ENCODE results near the gene ABHD12B. TPM values are rescaled to one million over a fixed set of nuclear protein-coding genes. Genes with fewer than 3 reads are reported as not detected.

ABHD12B gene
- total and polyA plus RNA-seq, 2 donors (not counting 3 experiments of a cell fraction or from before 2014, with no cell fraction given): not detected

DNA sequence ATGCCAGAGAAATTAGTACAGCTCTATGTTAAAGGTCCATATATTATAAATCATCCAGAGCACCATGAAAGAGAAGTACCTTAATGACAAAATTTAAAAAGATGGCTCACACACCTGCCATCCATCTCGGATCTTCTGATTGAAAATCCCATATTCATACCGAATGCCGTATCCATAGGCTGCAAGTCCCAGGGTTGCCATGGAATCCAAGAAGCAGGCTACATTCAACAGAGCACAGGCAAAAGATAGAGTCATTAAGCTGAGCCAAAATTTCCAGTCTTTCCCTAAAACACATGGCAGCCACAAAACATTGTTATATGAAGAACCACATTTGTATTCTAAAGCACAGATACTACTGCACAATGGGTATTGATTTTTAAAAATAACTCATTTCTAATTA, 59.7 kb downstream of the ABHD12B start:
- Histone ChIP-seq H3K27ac (ENCODE audit: insufficient read depth, low read depth, low read length) (no peak overlapping the region), H3K4me2 (ENCODE audit: insufficient read depth, low read length) (no peak overlapping the region), H3K9me1 (replicated peaks; ENCODE audit: control insufficient read depth, extremely low read depth, insufficient read depth, low read length) (no peaks in the 10 kb centered on the region), H3K36me3 (ENCODE audit: control insufficient read depth in 2 of 2, extremely low read depth in 1 of 2, insufficient read depth in 2 of 2, low read length in 2 of 2) (peaks cover 0 to 8% of the 10 kb centered on the region in 2 experiments), H3K4me1 (ENCODE audit: control insufficient read depth, extremely low read depth, insufficient read depth, low read length) (no peaks in the 10 kb centered on the region), H3K27me3 (ENCODE audit: control insufficient read depth in 2 of 2, insufficient read depth in 2 of 2, low read length in 2 of 2) (no peaks in the 10 kb centered on the region), H3K9me3 (replicated peaks; ENCODE audit: control insufficient read depth, insufficient read depth, low read length) (no peaks in the 10 kb centered on the region), H2AFZ (ENCODE audit: low read depth, low read length) (no peak overlapping the region), H4K20me1 (replicated peaks; ENCODE audit: control insufficient read depth, extremely low read depth, insufficient read depth, low read length) (no peaks in the 10 kb centered on the region), H3K4me3 (replicated peaks in 1 of 3; ENCODE audit: insufficient read depth in 1 of 3, low read depth in 1 of 3, low read length in 3 of 3) (no peak overlapping the region), H3K79me2 (ENCODE audit: control insufficient read depth, insufficient read depth, low read length) (no peaks in the 10 kb centered on the region), H3K9ac (replicated peaks; ENCODE audit: extremely low read depth, insufficient read depth, low read length) (no peak overlapping the region)
- FAIRE-seq (no peak), DNase-seq (ENCODE audit: low read depth, low spot score) (no peak)
- ChIA-PET POLR2A (no interaction called here), CTCF (no interaction called here)
- BruUV-seq (replicated peaks): no TSS peak
- intact Hi-C loops (cut with micrococcal nuclease) (no loop called here), dilution Hi-C loops (cut with MboI; ENCODE audit: extremely low pct_ligation_motif_present, low sequenced_read_pairs) (no loop called here)
- no peak for TF ChIP-seq FOS (IDR thresholded peaks at IDR 0.05; ENCODE audit: borderline replicate concordance, insufficient read depth, low read length)

- FAIRE-seq (no peak), DNase-seq (ENCODE audit: low read depth, low spot score) (no peak)
- peaks cover 0 to 8% of the 10 kb centered on the region in 2 experiments for H3K36me3 ChIP-seq (ENCODE audit: control insufficient read depth in 2 of 2, extremely low read depth in 1 of 2, insufficient read depth in 2 of 2, low read length in 2 of 2)
- H3K27ac ChIP-seq (ENCODE audit: insufficient read depth, low read depth, low read length): no peak overlapping the region
- H3K79me2 ChIP-seq (ENCODE audit: control insufficient read depth, insufficient read depth, low read length): no peaks in the 10 kb centered on the region
- no peak overlapping the region for H2AFZ ChIP-seq (ENCODE audit: low read depth, low read length)
- H3K4me3 ChIP-seq (replicated peaks in 1 of 3; ENCODE audit: insufficient read depth in 1 of 3, low read depth in 1 of 3, low read length in 3 of 3): no peak overlapping the region
- no peak for TF ChIP-seq JUN (IDR thresholded peaks at IDR 0.05; ENCODE audit: borderline replicate concordance, insufficient read depth, insufficient read length, low read depth)
- TF ChIP-seq, protein P1, sequence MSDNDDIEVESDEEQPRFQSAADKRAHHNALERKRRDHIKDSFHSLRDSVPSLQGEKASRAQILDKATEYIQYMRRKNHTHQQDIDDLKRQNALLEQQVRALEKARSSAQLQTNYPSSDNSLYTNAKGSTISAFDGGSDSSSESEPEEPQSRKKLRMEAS (IDR thresholded peaks at IDR 0.05; ENCODE audit: insufficient read depth, insufficient read length): no peak
- no peak for TF ChIP-seq MYC (IDR thresholded peaks at IDR 0.05; ENCODE audit: low read depth, low read length)
- no peak for TF ChIP-seq FOS (IDR thresholded peaks at IDR 0.05; ENCODE audit: borderline replicate concordance, insufficient read depth, low read length)
- TF ChIP-seq POLR2A (IDR thresholded peaks at IDR 0.05; ENCODE audit: low read depth, low read length): no peak
- TF ChIP-seq, protein P2, sequence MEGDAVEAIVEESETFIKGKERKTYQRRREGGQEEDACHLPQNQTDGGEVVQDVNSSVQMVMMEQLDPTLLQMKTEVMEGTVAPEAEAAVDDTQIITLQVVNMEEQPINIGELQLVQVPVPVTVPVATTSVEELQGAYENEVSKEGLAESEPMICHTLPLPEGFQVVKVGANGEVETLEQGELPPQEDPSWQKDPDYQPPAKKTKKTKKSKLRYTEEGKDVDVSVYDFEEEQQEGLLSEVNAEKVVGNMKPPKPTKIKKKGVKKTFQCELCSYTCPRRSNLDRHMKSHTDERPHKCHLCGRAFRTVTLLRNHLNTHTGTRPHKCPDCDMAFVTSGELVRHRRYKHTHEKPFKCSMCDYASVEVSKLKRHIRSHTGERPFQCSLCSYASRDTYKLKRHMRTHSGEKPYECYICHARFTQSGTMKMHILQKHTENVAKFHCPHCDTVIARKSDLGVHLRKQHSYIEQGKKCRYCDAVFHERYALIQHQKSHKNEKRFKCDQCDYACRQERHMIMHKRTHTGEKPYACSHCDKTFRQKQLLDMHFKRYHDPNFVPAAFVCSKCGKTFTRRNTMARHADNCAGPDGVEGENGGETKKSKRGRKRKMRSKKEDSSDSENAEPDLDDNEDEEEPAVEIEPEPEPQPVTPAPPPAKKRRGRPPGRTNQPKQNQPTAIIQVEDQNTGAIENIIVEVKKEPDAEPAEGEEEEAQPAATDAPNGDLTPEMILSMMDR (IDR thresholded peaks at IDR 0.05; ENCODE audit: extremely low read depth in 1 of 2, insufficient read depth in 1 of 2, low read depth in 1 of 2, low read length in 2 of 2): no peak
- H3K9me1 ChIP-seq (replicated peaks; ENCODE audit: control insufficient read depth, extremely low read depth, insufficient read depth, low read length): no peaks in the 10 kb centered on the region
- no TSS peak for BruUV-seq (replicated peaks)
- ChIA-PET CTCF (no interaction called here), POLR2A (no interaction called here)
- no peaks in the 10 kb centered on the region for H3K27me3 ChIP-seq (ENCODE audit: control insufficient read depth in 2 of 2, insufficient read depth in 2 of 2, low read length in 2 of 2)
- intact Hi-C loops (cut with micrococcal nuclease) (no loop called here), dilution Hi-C loops (cut with MboI; ENCODE audit: extremely low pct_ligation_motif_present, low sequenced_read_pairs) (no loop called here)
- no peak overlapping the region for H3K4me2 ChIP-seq (ENCODE audit: insufficient read depth, low read length)
- H3K9ac ChIP-seq (replicated peaks; ENCODE audit: extremely low read depth, insufficient read depth, low read length): no peak overlapping the region
- no peaks in the 10 kb centered on the region for H3K9me3 ChIP-seq (replicated peaks; ENCODE audit: control insufficient read depth, insufficient read depth, low read length)
- no peaks in the 10 kb centered on the region for H3K4me1 ChIP-seq (ENCODE audit: control insufficient read depth, extremely low read depth, insufficient read depth, low read length)
- no peaks in the 10 kb centered on the region for H4K20me1 ChIP-seq (replicated peaks; ENCODE audit: control insufficient read depth, extremely low read depth, insufficient read depth, low read length)
These were observed 60.3 kb downstream of the ABHD12B start for GRCh38 chr14:50932156-50932555.
